B cell (primary cell): Measurements from ENCODE around the gene PARD3. TPM values are rescaled to one million over a fixed set of nuclear protein-coding genes. Genes with fewer than 3 reads are reported as not detected.

Experiments used
- ATAC-seq: fragments of 200-7000 bp; cut with Tn5 transposase; one replicate; pipeline ENCODE4 v1.10.0; 2021; ENCODE audit warnings: low read depth, mild to moderate bottlenecking, moderate number of reproducible peaks, moderate library complexity
- CTCF ChIA-PET: fragments of 350-600 bp; sonication (Branson Sonifier 250); formaldehyde crosslinking; loops from one replicate; lab custom pipeline; 2021; ENCODE audit warnings: antibody characterized with exemption, inconsistent platforms; lab: Charles Lee
- POLR2A ChIA-PET: fragments of 350-600 bp; sonication (Branson Sonifier 250); formaldehyde crosslinking; loops from one replicate; lab custom pipeline; 2021; ENCODE audit warnings: antibody characterized with exemption; lab: Charles Lee
- DNase-seq: peaks from one replicate; pipeline ENCODE4 v3.0.0; 2013
- H2AFZ ChIP-seq: 2 replicates; pipeline ENCODE4 v1.6.1; 2012; ENCODE audit warnings: mild to moderate bottlenecking, low read depth, low read length; ENCODE audit not compliant: insufficient read depth, poor library complexity, severe bottlenecking
- H3K27ac ChIP-seq, 2 donors: 1 replicate in 1 of 2; 2 replicates in 1 of 2; pipeline ENCODE4 v1.5.1; 2012 to 2013; ENCODE audit warnings: low read length in 2 of 2, mild to moderate bottlenecking in 2 of 2, moderate library complexity in 1 of 2
- H3K27me3 ChIP-seq, 4 experiments: fragments of 200-600 bp in 1 of 4; sonication (generic) in 1 of 4; replicated peaks in 1 of 4; 1 replicate in 2 of 4; 2 replicates in 2 of 4; pipeline versions ENCODE4 v1.6.1 to v1.7.0; 2013 to 2016; ENCODE audit warnings: low read length in 3 of 4, mild to moderate bottlenecking in 2 of 4, mixed read lengths in 1 of 4, moderate library complexity in 1 of 4; ENCODE audit not compliant: insufficient read depth in 4 of 4, control insufficient read depth in 3 of 4; ENCODE audit errors: control extremely low read depth in 1 of 4
- H3K36me3 ChIP-seq, 2 experiments: replicated peaks in 1 of 2; 1 replicate in 1 of 2; 2 replicates in 1 of 2; pipeline versions ENCODE4 v1.6.1 to v1.7.1; 2013; ENCODE audit warnings: low read length in 1 of 2; ENCODE audit not compliant: insufficient read depth in 2 of 2, control insufficient read depth in 1 of 2; ENCODE audit errors: control extremely low read depth in 1 of 2, extremely low read depth in 1 of 2
- H3K4me1 ChIP-seq, 2 donors: fragments of 200-600 bp in 1 of 2; sonication (generic) in 1 of 2; 1 replicate in 1 of 2; 2 replicates in 1 of 2; pipeline versions ENCODE4 v1.5.1 to v1.6.1; 2013 to 2017; ENCODE audit warnings: low read length in 2 of 2; ENCODE audit not compliant: control insufficient read depth in 2 of 2, insufficient read depth in 2 of 2
- H3K4me2 ChIP-seq: replicated peaks from 2 replicates; pipeline ENCODE3; 2012; ENCODE audit warnings: mild to moderate bottlenecking, low read depth, low read length; ENCODE audit not compliant: poor library complexity, severe bottlenecking
- H3K4me3 ChIP-seq, 5 experiments: fragments of 200-600 bp in 1 of 5; sonication (generic) in 1 of 5; 1 replicate in 3 of 5; 2 replicates in 2 of 5; pipeline versions ENCODE4 v1.5.1 to v1.7.0; 2011 to 2016; ENCODE audit warnings: low read length in 4 of 5, mild to moderate bottlenecking in 4 of 5, low read depth in 2 of 5, control low read depth in 1 of 5, moderate library complexity in 1 of 5; ENCODE audit not compliant: insufficient read depth in 1 of 5; ENCODE audit errors: control extremely low read depth in 1 of 5, extremely low read depth in 1 of 5
- H3K79me2 ChIP-seq: fragments of 200-600 bp; sonication (generic); one replicate; pipeline ENCODE4 v1.6.0; 2016; ENCODE audit warnings: low read length; ENCODE audit not compliant: control insufficient read depth, insufficient read depth
- H3K9ac ChIP-seq: fragments of 200-600 bp; sonication (generic); 2 replicates; pipeline ENCODE4 v1.6.1; 2017; ENCODE audit warnings: mild to moderate bottlenecking, low read length, moderate library complexity
- H3K9me3 ChIP-seq, 3 donors: one replicate each; pipeline versions ENCODE4 v1.6.1 to v1.7.1; 2013; ENCODE audit warnings: low read length in 2 of 3; ENCODE audit not compliant: control insufficient read depth in 2 of 3, insufficient read depth in 1 of 3; ENCODE audit errors: control extremely low read depth in 1 of 3
- H4K20me1 ChIP-seq: 2 replicates; pipeline ENCODE4 v1.6.0; 2012; ENCODE audit warnings: mild to moderate bottlenecking, low read length; ENCODE audit not compliant: insufficient read depth, control insufficient read depth, poor library complexity, severe bottlenecking
- H3K27ac Mint-ChIP-seq: one replicate; pipeline ENCODE4 v1.8.0; 2021; ENCODE audit warnings: mixed read lengths
- H3K27me3 Mint-ChIP-seq: one replicate; pipeline ENCODE4 v1.8.0; 2021; ENCODE audit warnings: mixed read lengths
- H3K4me1 Mint-ChIP-seq: one replicate; pipeline ENCODE4 v1.8.0; 2021; ENCODE audit warnings: mixed read lengths
- H3K4me3 Mint-ChIP-seq: one replicate; pipeline ENCODE4 v1.8.0; 2021; ENCODE audit warnings: mixed read lengths
- H3K9me3 Mint-ChIP-seq: one replicate; pipeline ENCODE4 v1.8.0; 2022; ENCODE audit warnings: mixed read lengths; ENCODE audit not compliant: insufficient read depth
- CTCF ChIP-seq: fragments of 200-600 bp; IDR thresholded peaks from one replicate; pipeline ENCODE4 v1.8.0; 2022; ENCODE audit warnings: antibody characterized with exemption, mild to moderate bottlenecking
- EZH2 ChIP-seq: IDR thresholded peaks from 2 replicates; pipeline ENCODE4 v1.6.1; 2012; ENCODE audit warnings: borderline replicate concordance, low read depth, mild to moderate bottlenecking, moderate library complexity, low read length; ENCODE audit not compliant: insufficient read depth, poor library complexity, severe bottlenecking
- WGBS: methylation state at CpG from one replicate; pipeline ENCODE4 v1.1.5; 2013; ENCODE audit warnings: missing lambda C conversion rate; ENCODE audit not compliant: insufficient coverage; 5-methylcytosine and 5-hydroxymethylcytosine counted together
- intact Hi-C: fragments of 100-400 bp; cut with micrococcal nuclease; formaldehyde crosslinking; loops from one replicate; pipeline ENCODE4 v1.10.0; 2022
- polyA plus RNA-seq: library from polyadenylated mRNA; depleted of rRNA; stranded (reverse); fragments of >200 nt; gene quantifications from 2 replicates; pipeline ENCODE4 v1.2.3, GENCODE V29; 2012
- total RNA-seq, 2 donors: library from RNA; stranded (reverse); fragments of 120-200 nt in 1 of 2; gene quantifications; 1 replicate in 1 of 2; 2 replicates in 1 of 2; pipeline versions ENCODE4 v1.2.3 to v1.2.4, GENCODE V29; 2013 to 2022

The PARD3 gene
- total and polyA plus RNA-seq, 2 donors (not counting 1 experiment from before 2014, with no cell fraction given) = not detected

- TF ChIP-seq EZH2 (no peak), CTCF (no peak)
- Histone ChIP-seq H3K27ac (no peak overlapping the region), H3K36me3 (no peaks in the 10 kb centered on the region), H3K4me2 (no peak overlapping the region), H2AFZ (no peak overlapping the region), H3K9me3 (no peaks in the 10 kb centered on the region), H3K79me2 (no peaks in the 10 kb centered on the region), H4K20me1 (no peaks in the 10 kb centered on the region), H3K4me3 (no peak overlapping the region), H3K27me3 (no peaks in the 10 kb centered on the region), H3K4me1 (no peaks in the 10 kb centered on the region), H3K9ac (no peak overlapping the region)
- H3K27me3 Mint-ChIP-seq = no peaks in the 10 kb centered on the region
- ATAC-seq = no peak
- 100% methylated on average over 2 of the region's 5 CpGs for WGBS
- no peak for DNase-seq
- ChIA-PET CTCF (no interaction called here), POLR2A (no interaction called here)
- H3K27ac Mint-ChIP-seq = no peak overlapping the region
- H3K4me3 Mint-ChIP-seq = no peak overlapping the region
- no peaks in the 10 kb centered on the region for H3K9me3 Mint-ChIP-seq
- no peaks in the 10 kb centered on the region for H3K4me1 Mint-ChIP-seq
- intact Hi-C loops = no loop called here
Measured at GRCh38 chr10:34213805-34214197, 601.3 kb downstream of the PARD3 start.

- Histone ChIP-seq H3K27me3 (no peaks in the 10 kb centered on the region), H3K9ac (no peak overlapping the region), H3K4me3 (no peak overlapping the region), H3K27ac (no peak overlapping the region), H3K4me2 (no peak overlapping the region), H4K20me1 (no peaks in the 10 kb centered on the region), H2AFZ (no peak overlapping the region), H3K79me2 (no peaks in the 10 kb centered on the region), H3K36me3 (no peaks in the 10 kb centered on the region), H3K4me1 (no peaks in the 10 kb centered on the region), H3K9me3 (no peaks in the 10 kb centered on the region)
- ATAC-seq = no peak
- ChIA-PET CTCF (no interaction called here), POLR2A (no interaction called here)
- intact Hi-C loops = no loop called here
- Mint-ChIP-seq H3K27me3 (no peaks in the 10 kb centered on the region), H3K4me1 (no peaks in the 10 kb centered on the region), H3K9me3 (no peaks in the 10 kb centered on the region), H3K4me3 (no peak overlapping the region), H3K27ac (no peak overlapping the region)
- no peak for DNase-seq
- TF ChIP-seq CTCF = no peak
- no peak for TF ChIP-seq EZH2
- no CpG with 5 or more reads among the region's 6 CpGs for WGBS
Measured at GRCh38 chr10:34213193-34213804, 601.8 kb downstream of the PARD3 start.
